ENCODE results near the gene ZIC5. TPM values are rescaled to one million over a fixed set of nuclear protein-coding genes. Genes with fewer than 3 reads are reported as not detected.

Gene ZIC5
- total RNA-seq, 1 donor from 2014 or later, result not detected

DNA sequence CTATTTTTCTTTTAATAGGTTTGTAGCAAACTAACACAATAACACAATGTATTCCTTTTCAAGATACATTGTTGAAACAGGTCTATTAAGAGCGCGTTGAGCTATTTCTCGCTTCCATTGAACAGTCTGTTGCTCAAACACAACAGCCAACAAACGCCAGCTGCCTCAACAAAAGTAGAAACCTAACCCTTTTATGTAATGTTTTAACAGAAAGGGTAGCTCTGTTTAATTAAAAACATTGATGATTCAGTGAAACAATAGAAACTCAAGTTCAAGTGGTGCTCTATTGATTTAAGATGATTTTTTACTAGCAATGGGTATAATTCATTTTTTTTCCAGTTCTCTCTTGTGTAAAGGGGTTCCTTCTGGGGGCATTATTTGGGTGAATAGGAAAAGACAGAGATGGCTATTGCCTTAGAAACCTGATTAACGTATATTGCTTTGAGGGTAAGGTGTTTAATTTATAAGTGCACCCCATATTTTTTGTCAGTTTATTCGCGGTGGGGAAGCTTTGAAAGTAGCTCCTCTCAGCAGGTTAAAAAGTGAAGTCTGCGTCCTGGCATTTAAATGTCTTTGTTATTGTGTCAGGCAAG, 24.9 kb upstream of the ZIC5 start:
- Histone ChIP-seq H3K9me3 (no peaks in the 10 kb centered on the region), H3K27ac (no peak overlapping the region), H3K27me3 (peaks cover 95% of the 10 kb centered on the region), H3K36me3 (no peaks in the 10 kb centered on the region), H3K4me1 (no peaks in the 10 kb centered on the region), H3K4me3 (no peak overlapping the region)
- ATAC-seq, result no peak
- intact Hi-C loops (cut with DNase I), result no loop called here
- TF ChIP-seq, protein P1, sequence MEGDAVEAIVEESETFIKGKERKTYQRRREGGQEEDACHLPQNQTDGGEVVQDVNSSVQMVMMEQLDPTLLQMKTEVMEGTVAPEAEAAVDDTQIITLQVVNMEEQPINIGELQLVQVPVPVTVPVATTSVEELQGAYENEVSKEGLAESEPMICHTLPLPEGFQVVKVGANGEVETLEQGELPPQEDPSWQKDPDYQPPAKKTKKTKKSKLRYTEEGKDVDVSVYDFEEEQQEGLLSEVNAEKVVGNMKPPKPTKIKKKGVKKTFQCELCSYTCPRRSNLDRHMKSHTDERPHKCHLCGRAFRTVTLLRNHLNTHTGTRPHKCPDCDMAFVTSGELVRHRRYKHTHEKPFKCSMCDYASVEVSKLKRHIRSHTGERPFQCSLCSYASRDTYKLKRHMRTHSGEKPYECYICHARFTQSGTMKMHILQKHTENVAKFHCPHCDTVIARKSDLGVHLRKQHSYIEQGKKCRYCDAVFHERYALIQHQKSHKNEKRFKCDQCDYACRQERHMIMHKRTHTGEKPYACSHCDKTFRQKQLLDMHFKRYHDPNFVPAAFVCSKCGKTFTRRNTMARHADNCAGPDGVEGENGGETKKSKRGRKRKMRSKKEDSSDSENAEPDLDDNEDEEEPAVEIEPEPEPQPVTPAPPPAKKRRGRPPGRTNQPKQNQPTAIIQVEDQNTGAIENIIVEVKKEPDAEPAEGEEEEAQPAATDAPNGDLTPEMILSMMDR (IDR thresholded peaks at IDR 0.05), result no peak
- no peak for DNase-seq

DNA sequence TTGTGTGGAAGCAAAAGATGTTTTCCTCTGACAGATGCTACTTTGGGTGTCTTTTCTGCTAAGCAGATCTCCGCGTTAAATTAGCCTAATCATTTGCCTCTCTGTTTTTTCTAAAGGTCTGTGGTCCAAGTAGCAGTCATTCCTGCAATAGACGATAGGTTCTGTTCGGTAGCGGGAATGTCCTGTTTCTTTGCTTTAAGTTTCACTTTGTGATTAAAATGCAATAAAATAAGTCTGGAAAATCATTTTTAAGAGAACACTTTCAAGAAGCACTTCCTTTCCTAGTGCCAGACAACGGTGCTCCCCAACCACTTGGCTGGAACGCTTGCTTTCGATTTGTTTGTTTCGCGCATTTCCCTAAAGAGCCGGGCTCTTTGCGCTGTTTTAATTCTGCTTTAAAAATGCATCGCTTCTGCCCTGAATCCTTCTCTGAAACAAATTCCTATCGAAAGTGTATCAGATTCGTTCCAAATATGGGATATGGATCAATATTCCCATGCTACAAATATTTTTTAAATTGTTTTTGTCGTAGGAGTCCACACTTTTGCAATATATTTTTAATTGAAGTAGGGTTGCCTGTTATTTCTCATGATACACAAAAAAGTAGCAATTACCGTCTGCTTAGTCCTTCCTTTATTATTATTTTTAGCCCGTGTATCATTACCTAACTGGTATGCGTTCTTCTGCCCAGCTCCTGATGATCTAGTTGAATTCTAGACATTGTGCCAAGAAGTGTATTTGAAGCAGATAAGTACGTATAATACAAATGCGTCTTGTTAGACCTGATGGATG, 24.2 kb upstream of the ZIC5 start:
- DNase-seq (no peak), ATAC-seq (no peak)
- Histone ChIP-seq H3K4me1 (no peaks in the 10 kb centered on the region), H3K27ac (no peak overlapping the region), H3K9me3 (no peaks in the 10 kb centered on the region), H3K4me3 (no peak overlapping the region), H3K27me3 (peaks cover 99% of the 10 kb centered on the region), H3K36me3 (no peaks in the 10 kb centered on the region)
- intact Hi-C loops (cut with DNase I), result no loop called here
- TF ChIP-seq, protein P1 (IDR thresholded peaks at IDR 0.05), result no peak

DNA sequence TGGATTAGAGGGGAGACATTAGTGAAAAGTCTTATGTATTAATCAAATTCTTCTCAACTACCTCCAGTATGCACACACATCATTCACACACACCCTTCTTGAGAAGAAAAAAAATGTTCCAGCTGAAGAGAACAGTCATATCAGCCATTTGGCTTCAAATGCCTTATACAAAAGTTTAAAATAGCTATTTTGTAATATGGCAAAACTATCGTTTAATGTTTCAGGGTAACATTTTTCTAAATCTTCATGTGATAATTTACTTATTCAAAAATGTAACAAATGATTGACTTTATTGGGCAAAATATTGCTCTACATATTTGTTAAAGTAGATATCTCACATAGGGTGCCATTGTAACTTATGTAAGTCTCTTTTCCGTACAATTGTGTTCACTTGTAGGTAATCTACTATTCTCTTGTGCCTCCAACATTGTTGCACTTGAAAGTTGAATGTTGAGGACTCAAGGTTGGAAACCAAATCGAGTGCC, 23.6 kb upstream of the ZIC5 start:
- Histone ChIP-seq H3K36me3 (no peaks in the 10 kb centered on the region), H3K9me3 (no peaks in the 10 kb centered on the region), H3K27me3 (peaks cover 100% of the 10 kb centered on the region), H3K27ac (no peak overlapping the region), H3K4me3 (no peak overlapping the region), H3K4me1 (no peaks in the 10 kb centered on the region)
- intact Hi-C loops (cut with DNase I), result no loop called here
- TF ChIP-seq, protein P1 (IDR thresholded peaks at IDR 0.05), result no peak
- DNase-seq, result no peak
- no peak for ATAC-seq

DNA sequence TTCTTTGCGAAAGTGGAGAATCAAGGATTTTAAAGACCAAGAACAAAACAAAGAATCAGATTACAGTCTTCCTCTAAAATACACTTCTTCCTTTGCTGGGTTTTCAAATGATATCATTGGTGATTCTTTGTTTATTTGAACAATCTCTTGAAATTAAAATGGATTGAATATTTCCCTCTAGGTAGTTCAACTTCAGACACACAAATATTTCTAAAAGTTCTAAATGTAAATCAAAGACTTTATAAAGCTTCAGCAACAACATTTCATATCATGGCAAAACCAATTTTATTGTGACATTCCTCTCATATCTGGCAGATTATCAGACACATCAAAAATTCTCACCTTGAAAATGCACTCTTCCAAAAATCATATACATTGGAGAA, 23.1 kb upstream of the ZIC5 start:
- Histone ChIP-seq H3K9me3 (no peaks in the 10 kb centered on the region), H3K27me3 (peaks cover 100% of the 10 kb centered on the region), H3K4me1 (no peaks in the 10 kb centered on the region), H3K36me3 (no peaks in the 10 kb centered on the region), H3K4me3 (no peak overlapping the region), H3K27ac (no peak overlapping the region)
- DNase-seq (no peak), ATAC-seq (no peak)
- TF ChIP-seq, protein P1 (IDR thresholded peaks at IDR 0.05), result no peak
- intact Hi-C loops (cut with DNase I), result no loop called here

DNA sequence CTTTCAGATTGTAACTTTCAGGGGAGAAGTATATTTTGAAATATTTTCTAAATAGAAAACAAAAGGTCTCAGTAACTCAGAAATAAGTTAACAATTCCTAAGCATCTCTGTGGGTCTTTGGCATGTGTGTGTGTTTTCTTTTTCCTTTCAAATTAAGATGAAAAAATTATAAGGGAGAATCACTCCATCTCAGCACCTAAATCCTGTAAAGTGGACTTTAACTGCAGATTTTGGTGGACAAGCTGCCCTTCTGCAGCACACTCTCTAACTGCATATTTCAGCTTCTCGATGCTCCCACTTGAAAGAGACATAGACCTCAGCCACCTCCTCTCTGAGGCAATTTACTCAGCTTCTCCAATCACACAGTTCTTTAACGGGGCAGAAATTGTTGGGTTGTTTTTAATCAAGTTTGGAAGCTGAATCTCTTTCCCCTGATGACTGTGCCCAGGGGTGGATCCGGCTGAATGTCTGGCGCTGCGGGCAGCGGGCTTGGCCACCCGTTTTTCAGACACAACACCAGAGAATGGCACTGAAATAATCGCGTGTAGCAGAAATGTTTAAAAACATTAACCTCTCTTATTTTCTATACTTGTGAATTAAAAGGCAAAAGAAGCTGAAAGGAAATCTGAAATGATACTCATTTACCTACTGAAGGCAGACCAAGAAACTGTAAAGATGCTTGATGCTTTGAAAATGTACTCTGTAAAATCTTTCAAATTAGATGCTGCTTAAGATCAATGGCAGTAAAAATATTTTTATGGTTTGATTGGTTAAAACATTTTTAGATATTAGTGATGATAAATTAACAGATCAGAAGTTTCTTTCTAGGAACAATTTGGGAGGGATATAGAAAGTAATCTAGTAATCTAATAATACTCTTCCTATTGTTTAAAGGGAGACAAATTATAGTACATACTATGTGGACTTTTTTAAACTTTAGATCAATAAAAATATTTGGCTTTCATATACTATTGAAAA, 22.4 kb upstream of the ZIC5 start:
- TF ChIP-seq, protein P1 (IDR thresholded peaks at IDR 0.05), result no peak
- no peak for ATAC-seq
- Histone ChIP-seq H3K36me3 (no peaks in the 10 kb centered on the region), H3K4me1 (no peaks in the 10 kb centered on the region), H3K27ac (no peak overlapping the region), H3K4me3 (no peak overlapping the region), H3K9me3 (no peaks in the 10 kb centered on the region), H3K27me3 (peaks cover 100% of the 10 kb centered on the region)
- DNase-seq, result no peak
- intact Hi-C loops (cut with DNase I), result no loop called here

Data from upper lobe of right lung (tissue), 1 donor.